Activated CD4-positive, CD25-positive, alpha-beta regulatory T cell treated with anti-CD3 and anti-CD28 coated beads, Interleukin-2, amount 50 U/mL, for 16 hours (primary cell): ENCODE measurements around the gene ENTPD5.

ENCODE experiments used
- DNase-seq: peaks from one replicate; pipeline ENCODE4 v3.0.0-alpha.2; 2020; ENCODE audit warnings: low read depth, low spot score

The ENTPD5 gene

GRCh38 chr14:74018586-74019407, at the start of gene ENTPD5, which contains the start of gene BBOF1:
Gene ENTPD5, minus strand, starts transcription at chr14:74019288. Its CDS starts 31,186 bp downstream, at chr14:73988102.
Gene BBOF1, plus strand, starts transcription at chr14:74019349. Its CDS starts 130 bp downstream, at chr14:74019479.
- peak; percentile 71 for DNase-seq

DNA sequence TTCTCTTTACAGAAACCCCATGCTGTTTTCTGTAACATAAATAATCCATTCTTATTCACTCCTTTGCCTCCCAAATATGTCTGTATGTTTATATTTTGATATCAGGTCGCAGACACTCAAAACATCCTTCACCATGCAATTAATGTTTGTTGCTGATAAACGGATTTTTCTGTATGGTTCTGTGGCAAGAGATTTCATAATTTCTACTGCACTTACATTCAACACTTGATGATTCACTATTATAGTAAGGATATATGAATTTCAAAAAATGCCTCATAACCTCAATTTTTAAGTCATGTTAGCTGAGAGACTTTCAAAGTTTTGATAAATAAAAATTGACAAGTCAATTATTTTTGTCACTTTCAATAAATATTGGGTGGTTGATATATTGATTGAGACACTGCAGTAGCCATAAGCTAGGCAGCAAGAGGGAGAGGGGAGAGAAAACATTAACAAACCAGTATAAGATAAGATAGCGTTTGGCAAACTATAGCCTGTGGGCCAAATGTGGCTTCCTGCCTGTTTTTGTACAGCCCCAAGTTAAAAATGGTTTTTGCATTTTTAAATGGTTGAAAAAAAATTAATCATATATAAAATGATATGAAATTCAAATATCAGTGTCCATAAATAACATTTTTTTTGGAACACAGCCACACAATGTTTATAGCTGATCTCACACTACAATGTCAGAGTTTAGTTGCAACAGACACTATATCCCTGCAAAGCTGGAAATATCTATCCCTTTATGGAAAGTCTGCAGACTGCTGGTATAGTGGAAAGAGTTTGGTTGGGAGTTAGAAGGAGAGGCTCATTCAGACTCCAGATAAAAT, 46.9 kb upstream of the ENTPD5 start:
- no peak for DNase-seq

DNA sequence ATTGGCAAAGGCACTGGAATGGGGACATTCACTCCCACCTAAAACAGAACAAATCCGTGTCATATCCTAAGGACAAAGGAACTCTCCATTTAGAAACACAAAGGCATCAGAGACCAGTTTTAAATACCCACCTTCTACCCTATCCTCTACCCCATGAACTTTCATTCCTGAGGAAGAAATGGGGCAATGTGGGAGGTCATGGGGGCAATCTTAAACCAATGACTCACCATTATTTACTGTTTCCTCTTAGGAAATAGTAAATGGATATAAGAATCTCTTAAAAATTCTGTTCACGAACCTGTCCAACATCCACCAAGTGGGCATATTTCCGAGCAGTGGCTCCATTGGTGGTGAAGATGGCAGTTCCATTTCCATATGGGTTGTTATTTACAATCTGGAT, 45.8 kb upstream of the ENTPD5 start:
- no peak for DNase-seq

- no peak for DNase-seq
These were observed 45.3 kb upstream of the ENTPD5 start for GRCh38 chr14:74064426-74064825.

- no peak for DNase-seq
These were observed 43.7 kb upstream of the ENTPD5 start for GRCh38 chr14:74062809-74063150.

- DNase-seq: no peak
These were observed 30.9 kb upstream of the ENTPD5 start for GRCh38 chr14:74049876-74050495.

GRCh38 chr14:74048281-74048680, 29.2 kb upstream of the ENTPD5 start:
- no peak for DNase-seq

GRCh38 chr14:74045522-74045921, 26.4 kb upstream of the ENTPD5 start:
- no peak for DNase-seq

GRCh38 chr14:74042296-74042695, 23.2 kb upstream of the ENTPD5 start:
- DNase-seq: no peak

DNA sequence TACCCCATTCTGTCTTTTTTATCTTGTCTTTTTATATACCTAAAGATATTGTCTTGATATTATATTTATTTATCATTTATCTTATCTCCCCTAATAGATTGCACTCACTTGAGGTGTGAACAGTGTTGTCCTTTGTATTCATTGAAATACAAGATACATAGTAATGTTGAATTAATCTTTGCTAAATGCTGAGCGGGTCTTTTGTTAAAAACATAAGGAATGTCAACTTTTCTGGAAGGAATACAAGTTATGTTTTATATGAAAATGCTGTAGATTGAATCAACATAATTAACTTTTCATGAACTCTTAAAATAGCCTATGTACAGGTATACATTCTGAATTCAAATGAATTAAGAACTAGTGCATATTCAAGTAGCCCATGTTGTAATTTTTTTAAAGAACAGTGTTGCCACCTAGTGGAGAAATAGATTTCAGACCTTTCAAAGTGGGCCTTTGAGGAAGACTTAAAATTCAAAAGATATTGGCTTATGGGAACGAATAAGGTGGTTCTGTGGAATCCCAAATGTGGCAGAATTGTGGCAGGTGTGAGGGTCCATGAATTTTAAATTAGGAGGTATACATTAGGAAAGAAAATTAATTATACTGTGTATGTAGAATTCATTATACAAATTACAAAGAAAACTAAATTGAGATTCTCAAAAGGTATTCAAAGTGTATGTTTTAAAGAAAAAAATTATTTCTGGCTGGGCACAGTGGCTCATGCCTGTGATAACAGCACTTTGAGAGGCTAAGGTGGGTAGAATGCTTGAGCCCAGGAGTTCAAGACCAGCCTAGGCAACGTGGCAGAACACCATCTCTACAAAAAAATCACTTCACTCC, 19.2 kb upstream of the ENTPD5 start:
- peak; percentile 1 for DNase-seq

- DNase-seq: no peak
These were observed 16.5 kb upstream of the ENTPD5 start for GRCh38 chr14:74035556-74035955.

GRCh38 chr14:74034572-74034971, 15.5 kb upstream of the ENTPD5 start:
- no peak for DNase-seq

- DNase-seq: no peak
These were observed 10.0 kb upstream of the ENTPD5 start for GRCh38 chr14:74029136-74029535.

DNA sequence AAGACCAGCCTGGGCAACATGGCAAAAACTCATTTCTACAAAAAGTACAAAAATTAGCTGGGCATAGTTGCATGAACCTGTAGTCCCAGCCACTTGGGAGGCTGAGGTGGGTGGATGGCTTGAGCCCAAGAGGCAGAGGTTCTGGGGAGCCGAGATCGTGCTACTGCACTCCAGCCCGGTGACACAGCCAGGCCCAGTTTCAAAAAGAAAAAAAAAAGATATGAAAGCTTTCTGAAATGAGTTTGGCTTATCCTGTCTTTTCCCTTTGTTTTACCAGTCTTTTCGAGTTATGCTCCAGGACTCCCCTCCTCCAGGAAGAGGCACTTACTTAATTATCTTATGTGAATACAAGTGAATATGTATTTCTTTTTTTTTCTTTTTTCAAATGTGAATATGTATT, 3.3 kb upstream of the ENTPD5 start:
- DNase-seq: no peak

- no peak for DNase-seq
These were observed 485 bp upstream of the ENTPD5 start for GRCh38 chr14:74019408-74020137.

GRCh38 chr14:74018174-74018585, 908 bp downstream of the ENTPD5 start:
- no peak for DNase-seq

- DNase-seq: no peak
These were observed 3.1 kb downstream of the ENTPD5 start for GRCh38 chr14:74015963-74016362.

DNA sequence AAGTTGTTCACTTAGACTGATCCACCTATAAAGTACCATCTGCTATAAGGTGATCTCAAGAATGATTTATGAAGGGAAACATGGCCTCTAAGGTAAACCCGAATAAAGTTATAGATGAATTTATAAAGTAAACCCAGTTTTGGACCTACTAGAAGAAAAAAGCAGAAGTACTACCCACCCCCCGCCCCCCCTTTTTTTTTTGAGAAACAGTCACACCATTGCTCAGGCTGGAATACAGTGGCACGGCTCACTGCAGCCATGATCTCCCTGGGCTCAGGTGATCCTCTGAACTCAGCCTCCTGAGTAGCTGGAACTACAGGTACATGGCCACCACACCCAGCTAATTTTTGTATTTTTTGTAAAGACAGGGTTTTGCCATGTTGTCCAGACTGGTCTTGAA, 3.9 kb downstream of the ENTPD5 start:
- no peak for DNase-seq

GRCh38 chr14:74014299-74014698, 4.8 kb downstream of the ENTPD5 start:
- no peak for DNase-seq

GRCh38 chr14:74008843-74009499, 10.1 kb downstream of the ENTPD5 start:
- no peak for DNase-seq
